Stimulated activated CD4-positive, alpha-beta T cell treated with anti-CD3 and anti-CD28 coated beads, Interleukin-15, amount 100 ng/mL, for 48 hours (primary cell): ENCODE results near the gene ZNF548.
"Not testable (repeated sequence)": the region's sequence is repeated elsewhere in the genome, so short reads cannot be mapped to it uniquely, and the experiment has no call there.

Experiments
- DNase-seq, 2 donors: peaks; one replicate each; pipeline ENCODE4 v3.0.0-alpha.2; 2020; ENCODE audit warnings: low read depth in 2 of 2

Gene ZNF548

DNA sequence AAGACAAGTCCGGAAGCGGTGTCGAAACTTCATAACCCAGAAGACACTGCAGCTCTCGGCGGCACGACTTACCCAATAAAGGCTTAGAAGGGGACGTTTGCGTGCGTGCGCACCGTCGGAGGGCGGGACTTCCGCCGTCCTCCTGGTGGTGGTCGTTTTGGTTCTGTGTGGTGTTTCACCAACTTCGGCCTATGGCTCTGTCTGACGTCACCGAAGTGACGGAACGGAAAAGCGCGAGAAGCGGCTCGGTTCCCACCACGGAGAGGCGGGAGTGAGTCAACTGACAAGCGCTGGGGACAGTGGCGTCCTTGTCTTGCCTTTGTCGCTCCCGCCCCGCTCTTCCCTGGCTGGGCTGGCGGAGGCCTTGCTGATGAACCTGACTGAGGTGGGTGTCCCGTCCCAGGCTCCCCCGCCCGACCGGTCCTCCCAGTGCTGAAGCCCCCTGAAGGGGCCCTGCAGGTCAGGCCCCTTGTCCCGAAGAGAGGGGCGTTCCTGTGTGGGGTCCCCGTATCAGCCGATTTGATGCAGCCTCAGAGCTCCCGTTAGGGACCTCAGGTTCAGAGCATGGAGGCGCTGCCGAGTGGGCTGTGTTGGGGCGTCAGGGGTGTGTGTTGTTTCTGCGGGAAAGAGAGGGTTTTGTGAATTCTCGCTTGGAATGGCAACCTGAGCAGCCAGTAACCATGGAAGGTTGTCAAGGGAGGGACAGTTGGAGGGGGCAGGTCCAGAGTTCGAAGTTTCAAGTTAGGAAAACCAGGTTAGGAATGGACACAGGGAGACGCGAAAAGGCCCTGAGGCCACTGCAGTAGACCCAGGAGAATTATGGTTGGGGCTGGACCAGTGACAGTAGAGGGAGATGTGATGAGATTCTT, at the start of gene ZNF548:
TSS of gene ZNF548 (plus strand) at position 125 of the 869 bp plus-strand sequence. CDS start at position 371, 246 bp downstream.
- DNase-seq = peak; percentile 91 to 95

GRCh38 chr19:57342582-57342981, 47.1 kb upstream of the ZNF548 start:
- DNase-seq = no peak

DNA sequence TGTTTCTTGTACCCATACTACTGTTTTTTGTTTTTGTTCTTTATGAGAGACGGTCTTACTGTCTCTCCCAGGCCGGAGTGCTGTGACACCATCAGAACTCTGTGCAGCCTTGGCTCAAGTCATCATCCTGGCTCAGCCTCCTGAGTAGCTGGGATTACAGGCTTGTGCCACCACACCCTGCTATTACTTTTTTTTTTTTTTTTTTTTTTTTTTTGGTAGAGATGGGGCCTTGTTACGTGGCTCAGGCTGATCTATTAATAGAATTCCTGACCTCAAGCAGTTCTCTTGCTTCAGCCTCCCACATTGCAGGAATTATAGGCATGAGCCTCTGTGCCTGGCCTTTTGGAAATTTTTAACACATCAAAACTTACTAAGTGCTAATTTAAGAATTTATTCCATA, 41.5 kb upstream of the ZNF548 start:
- no peak for DNase-seq

DNA sequence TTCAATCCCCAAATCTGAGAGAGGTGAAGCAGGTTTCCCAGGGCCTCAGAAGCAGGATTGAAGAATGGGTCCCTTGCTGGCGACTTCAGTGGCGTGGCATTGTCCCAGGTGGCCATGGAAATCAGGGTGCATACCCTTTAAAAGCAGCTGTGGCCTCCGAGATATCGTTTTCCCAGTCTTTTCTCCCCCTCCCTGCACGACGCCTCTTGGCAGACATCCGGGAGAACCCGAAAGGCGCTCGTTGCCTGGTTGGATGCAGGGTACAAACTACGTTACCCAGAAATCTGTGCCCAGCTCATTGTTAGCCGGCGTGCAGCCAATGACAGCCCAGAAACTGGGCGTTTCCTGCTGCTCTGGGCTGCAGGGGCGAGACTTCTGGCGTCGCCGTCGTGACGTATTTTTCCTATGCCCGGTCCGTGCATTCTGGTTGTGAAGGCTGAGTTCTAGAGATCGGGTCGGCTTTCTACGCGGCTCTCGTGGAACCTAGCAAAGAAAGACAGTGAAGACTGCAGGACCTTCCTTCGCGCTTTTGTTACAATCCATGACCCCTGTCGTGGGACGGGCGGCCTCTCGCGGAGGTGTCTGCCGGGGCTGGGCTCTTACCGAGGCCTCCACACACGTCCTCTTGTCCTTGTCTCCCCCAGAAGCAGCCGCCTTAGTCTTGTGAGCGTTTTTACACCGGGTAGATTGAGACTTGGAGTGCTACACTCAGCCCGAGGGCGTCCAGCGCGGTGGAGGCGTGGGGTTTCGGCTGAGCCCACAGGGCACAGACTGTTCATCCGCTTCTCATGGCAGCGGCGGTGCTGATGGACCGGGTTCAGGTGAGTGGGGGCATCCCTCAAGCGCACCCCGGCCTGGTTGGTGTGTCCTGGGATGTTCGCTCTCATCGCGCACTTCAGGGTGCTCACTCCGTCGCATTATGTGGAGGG, 38.5 kb upstream of the ZNF548 start, which contains the start of gene ZNF304:
TSS of gene ZNF304 (plus strand) at position 395 of the 929 bp plus-strand sequence. CDS start at position 789, 394 bp downstream.
- DNase-seq = peak; percentile 71 to 78

DNA sequence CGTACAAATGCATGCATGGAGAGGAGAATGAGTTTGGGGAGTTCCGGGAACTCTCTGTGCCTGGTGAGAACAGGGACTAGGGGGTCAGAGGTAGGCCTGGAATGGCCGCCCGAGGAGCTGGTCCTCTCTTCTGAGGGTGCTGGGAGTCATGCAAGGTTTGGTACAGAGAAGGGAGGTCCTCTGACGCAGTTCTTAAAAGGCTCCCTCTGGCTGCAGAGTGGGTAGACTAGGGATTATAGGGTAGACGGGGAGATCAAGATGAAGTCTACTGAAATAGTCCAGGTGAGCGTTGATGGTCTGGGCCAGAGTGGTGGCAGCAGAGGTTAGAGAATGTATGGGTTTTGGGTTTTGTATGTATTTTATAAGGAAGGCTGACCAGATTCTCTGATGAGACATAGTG, 37.8 kb upstream of the ZNF548 start:
- no peak for DNase-seq

DNA sequence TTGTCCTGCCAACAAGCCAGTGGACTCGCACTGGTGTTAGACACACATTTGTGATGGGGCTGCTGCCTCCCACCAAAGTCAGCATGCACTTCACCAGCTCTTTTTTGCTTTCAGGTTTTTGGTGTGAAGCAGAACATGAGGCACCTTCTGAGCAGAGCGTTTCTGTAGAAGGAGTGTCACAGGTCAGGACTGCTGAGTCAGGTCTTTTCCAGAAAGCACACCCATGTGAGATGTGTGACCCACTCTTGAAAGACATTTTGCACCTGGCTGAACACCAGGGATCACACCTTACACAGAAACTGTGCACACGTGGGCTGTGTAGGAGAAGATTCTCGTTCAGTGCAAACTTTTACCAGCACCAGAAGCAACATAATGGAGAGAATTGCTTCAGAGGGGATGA, 33.7 kb upstream of the ZNF548 start:
- DNase-seq = no peak

DNA sequence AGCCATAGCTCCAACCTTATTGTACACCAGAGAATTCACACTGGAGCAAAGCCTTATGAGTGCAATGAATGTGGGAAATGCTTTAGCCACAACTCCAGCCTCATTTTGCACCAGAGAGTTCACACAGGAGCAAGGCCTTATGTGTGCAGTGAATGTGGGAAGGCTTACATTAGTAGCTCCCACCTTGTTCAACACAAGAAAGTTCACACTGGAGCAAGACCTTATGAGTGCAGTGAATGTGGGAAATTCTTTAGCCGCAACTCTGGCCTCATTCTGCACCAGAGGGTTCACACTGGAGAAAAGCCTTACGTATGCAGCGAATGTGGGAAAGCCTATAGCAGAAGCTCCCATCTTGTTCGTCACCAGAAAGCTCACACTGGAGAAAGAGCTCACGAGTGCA, 32.2 kb upstream of the ZNF548 start:
- DNase-seq = no peak

- no peak for DNase-seq
Measured at GRCh38 chr19:57359300-57359699, 30.4 kb upstream of the ZNF548 start.

DNA sequence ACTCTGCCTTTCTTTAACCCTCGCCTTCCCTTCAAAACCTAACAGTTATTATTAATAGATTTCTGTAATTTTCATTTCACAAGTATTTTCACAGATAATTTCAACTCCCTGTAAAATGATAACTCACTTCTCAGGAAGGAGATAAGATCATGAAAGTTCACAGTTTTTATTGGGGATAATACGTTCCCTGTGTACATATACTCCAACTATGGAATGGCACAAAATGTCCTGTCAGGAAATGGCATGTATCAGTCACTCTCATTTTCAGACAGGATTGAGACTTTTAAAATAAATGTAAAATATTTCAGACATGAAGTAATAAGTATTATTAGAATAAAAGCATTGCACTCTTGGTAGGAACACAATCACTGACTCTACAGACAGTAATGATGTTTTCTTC, 27.2 kb upstream of the ZNF548 start:
- DNase-seq = no peak

DNA sequence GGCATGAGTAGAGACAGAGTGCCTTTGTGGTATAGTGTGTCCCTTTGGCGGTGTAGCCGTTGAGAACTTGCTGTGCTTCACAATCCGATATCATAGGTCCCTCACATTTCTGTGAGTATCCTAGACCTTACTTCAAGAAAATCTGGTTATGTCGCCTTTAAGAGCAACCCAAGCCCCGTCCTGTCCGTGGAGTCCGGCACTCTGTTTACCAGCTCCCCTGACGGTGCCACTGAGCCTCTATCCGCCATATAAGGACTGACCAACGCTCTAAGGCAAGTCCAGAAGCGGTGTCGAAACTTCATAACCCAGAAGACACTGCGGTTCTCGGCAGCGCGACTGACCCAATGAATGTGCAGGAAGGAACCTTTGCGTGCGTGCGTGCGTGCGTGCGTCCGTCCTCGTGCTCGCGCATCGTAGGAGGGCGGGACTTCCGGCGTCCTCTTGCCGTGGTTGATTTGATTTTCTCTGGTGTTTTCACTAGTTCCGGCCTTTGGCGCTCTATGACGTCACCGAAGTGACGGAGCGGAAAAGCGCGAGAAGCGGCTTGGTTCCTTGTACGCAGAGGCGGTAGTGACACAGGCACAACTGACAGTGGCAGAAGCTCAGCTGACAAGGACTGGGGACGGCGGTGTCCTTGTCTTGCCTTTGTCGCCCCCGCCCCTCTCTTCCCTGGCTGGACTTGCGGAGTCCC, 26.5 kb upstream of the ZNF548 start, which contains the start of the genes TRAPPC2B and ZNF547:
TSS of gene TRAPPC2B (plus strand) at position 555 of the 691 bp plus-strand sequence. CDS start 1,283 bp downstream, outside the sequence.
TSS of gene ZNF547 (plus strand) at position 555 of the 691 bp plus-strand sequence. CDS start 5,005 bp downstream, outside the sequence.
- peak; percentile 95 to 97 for DNase-seq

DNA sequence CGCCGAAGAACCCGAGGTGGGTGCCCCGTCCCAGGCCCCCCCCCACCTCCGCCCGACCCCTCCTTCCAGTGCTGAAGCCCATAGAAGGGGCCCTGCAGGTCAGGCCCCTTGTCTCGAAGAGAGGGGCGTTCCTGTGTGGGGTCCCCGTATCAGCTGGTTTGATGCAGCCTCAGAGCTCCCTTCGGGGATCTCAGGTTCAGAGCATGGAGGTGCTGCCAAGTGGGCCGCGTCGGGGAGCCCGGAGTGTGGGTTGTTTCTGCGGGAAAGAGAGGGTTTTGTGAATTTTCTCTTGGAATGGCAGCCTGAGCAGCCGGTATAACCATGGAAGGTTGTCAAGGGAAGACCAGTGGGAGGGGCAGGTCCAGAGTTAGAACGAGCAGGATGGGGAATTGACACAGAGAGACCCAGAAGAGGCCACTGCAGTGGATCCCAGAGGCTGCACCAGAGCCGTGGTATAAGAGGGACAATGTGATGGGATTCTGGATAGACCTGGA, 25.9 kb upstream of the ZNF548 start:
- no peak for DNase-seq

DNA sequence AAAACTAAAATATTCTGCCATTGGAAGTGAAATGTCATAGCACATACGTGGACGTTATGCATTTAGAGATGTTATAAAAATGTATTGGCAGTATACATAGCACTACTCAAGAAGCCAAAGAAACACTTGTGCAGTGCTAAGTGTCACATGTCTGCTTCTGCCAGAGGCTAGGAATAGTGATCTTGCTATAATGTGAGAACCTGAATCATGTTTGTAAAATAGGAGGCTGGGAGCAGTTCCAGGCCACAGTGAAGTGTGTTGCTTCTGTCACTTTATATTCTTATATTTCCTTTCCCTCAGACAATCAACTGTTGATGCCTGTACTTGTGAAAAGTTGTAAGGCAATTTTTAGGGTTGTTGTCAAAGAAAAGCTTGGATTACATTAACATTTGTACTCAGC, 22.9 kb upstream of the ZNF548 start:
- no peak for DNase-seq

- no peak for DNase-seq
Measured at GRCh38 chr19:57374179-57374578, 15.5 kb upstream of the ZNF548 start.

DNA sequence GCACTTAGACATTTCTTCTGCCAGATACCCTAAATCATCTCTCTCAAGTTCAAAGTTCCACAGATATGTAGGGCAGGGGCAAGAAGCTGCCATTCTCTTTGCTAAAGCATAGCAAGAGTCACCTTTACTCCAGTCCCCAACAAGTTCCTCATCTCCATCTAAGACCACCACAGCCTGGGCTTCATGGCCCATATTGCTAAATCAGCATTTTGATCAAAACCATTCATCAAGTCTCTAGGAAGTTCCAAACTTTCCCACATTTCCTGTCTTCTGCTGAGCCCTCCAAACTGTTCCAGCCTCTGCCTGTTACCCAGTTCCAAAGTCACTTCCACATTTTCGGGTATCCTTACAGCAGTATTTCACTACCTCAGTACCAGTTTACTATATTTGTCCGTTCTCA, 15.0 kb upstream of the ZNF548 start:
- not testable (repeated sequence) for DNase-seq

DNA sequence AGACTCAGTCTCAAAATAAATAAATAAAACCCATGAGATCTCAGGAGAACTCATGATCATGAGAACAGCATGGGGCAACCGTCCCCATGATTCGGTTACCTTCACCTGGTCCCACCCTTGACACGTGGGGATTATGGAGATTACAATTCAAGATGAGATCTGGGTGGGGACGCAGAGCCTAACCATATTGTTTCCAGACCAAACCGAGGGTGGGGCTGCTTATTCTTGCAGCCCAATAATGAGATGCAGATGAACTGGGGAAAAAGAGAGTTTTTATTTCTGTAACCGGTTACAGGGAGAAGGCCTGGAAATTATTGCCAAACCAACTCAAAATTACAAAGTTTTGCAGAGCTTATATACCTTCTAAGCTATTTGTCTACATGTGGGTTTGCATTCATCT, 13.5 kb upstream of the ZNF548 start:
- DNase-seq = no peak

- no peak for DNase-seq
Measured at GRCh38 chr19:57377498-57378146, 12.0 kb upstream of the ZNF548 start.

DNA sequence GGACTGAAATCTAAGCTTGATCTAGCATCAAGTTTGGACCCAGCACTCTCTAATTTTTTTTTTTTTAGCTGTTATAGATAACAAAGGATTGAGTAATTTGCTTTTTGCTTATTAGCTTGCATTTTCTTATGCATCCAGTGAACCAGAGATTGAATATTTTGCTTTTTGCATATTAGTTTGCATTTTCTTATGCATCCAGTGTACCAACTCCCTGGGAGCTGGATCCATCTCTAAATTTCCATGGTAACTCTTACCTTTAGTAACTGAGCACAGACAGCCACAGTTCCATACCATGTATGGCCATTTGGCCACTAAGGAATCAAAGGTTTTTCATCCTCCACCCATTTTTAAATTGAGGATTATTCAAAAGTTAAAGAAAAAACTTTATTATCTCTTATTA, 8.7 kb upstream of the ZNF548 start:
- DNase-seq = no peak

DNA sequence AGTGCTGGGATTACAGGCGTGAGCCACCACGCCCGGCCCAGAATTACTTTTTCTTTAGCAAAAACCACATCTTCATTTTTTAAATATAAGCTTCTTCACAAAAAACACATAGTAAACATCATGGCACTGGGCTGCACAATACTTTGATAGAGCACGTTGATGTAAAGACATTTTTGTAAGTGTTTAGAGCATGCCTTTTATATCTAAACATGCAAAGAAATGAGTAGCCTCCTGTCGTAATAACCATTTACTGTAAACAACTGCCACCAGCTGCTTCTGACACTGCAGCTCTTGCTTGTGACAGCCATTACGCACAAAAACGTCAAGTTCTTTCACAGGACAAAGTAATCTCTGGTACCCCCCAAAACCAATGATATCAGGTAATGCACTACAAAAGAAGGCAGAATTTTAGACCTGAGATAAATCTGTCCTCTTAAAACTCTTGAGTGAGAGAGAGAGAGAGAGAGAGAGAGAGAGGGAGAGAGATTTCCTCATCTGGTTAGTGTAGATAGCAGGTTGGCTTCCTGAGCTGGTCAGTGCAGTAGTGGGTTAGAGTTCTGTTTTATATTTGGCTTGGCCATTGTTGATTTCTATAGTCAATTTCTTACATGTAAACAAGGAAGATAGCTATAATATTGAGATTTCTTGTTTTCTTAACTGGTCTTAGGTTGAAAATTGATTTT, 6.7 kb upstream of the ZNF548 start:
- DNase-seq = no peak

GRCh38 chr19:57389194-57389729, 392 bp upstream of the ZNF548 start:
- no peak for DNase-seq

DNA sequence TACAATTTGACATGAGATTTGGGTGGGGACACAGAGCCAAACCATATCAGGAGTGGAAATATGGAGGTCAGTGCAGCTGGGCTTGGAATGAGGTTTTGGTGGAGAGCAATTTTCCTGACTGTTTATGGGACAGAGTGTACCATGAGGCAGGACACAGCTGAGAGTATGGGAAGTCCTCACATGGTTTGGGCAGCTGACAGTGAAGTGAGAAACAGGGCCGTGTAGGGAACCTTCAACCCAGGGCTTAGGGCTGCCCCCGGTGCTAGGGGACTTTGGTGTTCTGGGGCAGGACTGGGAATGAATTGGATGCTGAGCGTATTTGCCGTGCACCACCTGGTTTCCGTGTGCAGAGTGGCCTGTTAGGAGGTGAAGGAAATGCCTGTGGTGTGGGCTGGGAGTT, 6.1 kb downstream of the ZNF548 start:
- no peak for DNase-seq
